K562 (cell line): ENCODE measurements around the gene SAFB. TPM values are rescaled to one million over a fixed set of nuclear protein-coding genes. Genes with fewer than 3 reads are reported as not detected.

ENCODE experiments used
- EP300 ChIP-seq: IDR thresholded peaks from 2 replicates; pipeline ENCODE4 v1.6.1; 2012; ENCODE audit warnings: low read length, improper control_type of control experiment
- FIP1L1 ChIP-seq: fragments of 200-400 bp; formaldehyde crosslinking; IDR thresholded peaks from 2 replicates; pipeline ENCODE4 v1.6.1; 2018; ENCODE audit warnings: mild to moderate bottlenecking, low read depth, low read length; ENCODE audit not compliant: poor library complexity, severe bottlenecking
- FOS ChIP-seq: IDR thresholded peaks from 3 replicates; pipeline ENCODE4 v1.6.1; 2011; ENCODE audit not compliant: insufficient read length; ENCODE audit errors: extremely low read depth
- KAT8 ChIP-seq: fragments of 450-650 bp; IDR thresholded peaks from 2 replicates; pipeline ENCODE4 v1.6.1; 2016; ENCODE audit warnings: low read depth, mild to moderate bottlenecking
- MBD2 ChIP-seq: sonication (generic); IDR thresholded peaks from 2 replicates; pipeline ENCODE4 v1.6.1; 2016; ENCODE audit warnings: low read depth, borderline replicate concordance
- MIER1 ChIP-seq: fragments of 450-650 bp; IDR thresholded peaks from 2 replicates; pipeline ENCODE4 v1.6.1; 2016; ENCODE audit warnings: antibody characterized with exemption, mild to moderate bottlenecking, low read depth
- NRF1 ChIP-seq, 2 experiments: fragments of 450-650 bp; IDR thresholded peaks in 1 of 2; conservative IDR thresholded peaks in 1 of 2; 2 replicates each; pipeline ENCODE4 v1.6.1; 2014; ENCODE audit warnings: mild to moderate bottlenecking in 2 of 2
- OTX1 ChIP-seq: fragments of 450-650 bp; formaldehyde crosslinking; IDR thresholded peaks from 2 replicates; pipeline ENCODE4 v1.4.0; 2022; ENCODE audit warnings: mild to moderate bottlenecking
- PCBP1 ChIP-seq: fragments of 200-400 bp; formaldehyde crosslinking; IDR thresholded peaks from 2 replicates; pipeline ENCODE4 v1.6.1; 2018; ENCODE audit warnings: mild to moderate bottlenecking, low read depth, low read length; ENCODE audit not compliant: poor library complexity, severe bottlenecking
- POLR2AphosphoS2 ChIP-seq: IDR thresholded peaks from 2 replicates; pipeline ENCODE4 v1.6.1; 2012; ENCODE audit warnings: low read length, improper control_type of control experiment
- POLR2B ChIP-seq: fragments of 450-650 bp; IDR thresholded peaks from 2 replicates; pipeline ENCODE4 v1.6.1; 2018; ENCODE audit warnings: low read depth; ENCODE audit not compliant: partially characterized antibody
- RBM25 ChIP-seq: fragments of 200-400 bp; formaldehyde crosslinking; IDR thresholded peaks from 2 replicates; pipeline ENCODE4 v1.6.1; 2018; ENCODE audit warnings: low read length, low read depth, moderate library complexity; ENCODE audit not compliant: severe bottlenecking
- SOX6 ChIP-seq: fragments of 450-650 bp; IDR thresholded peaks from 2 replicates; pipeline ENCODE4 v1.6.1; 2014; ENCODE audit warnings: mild to moderate bottlenecking
- SP1 ChIP-seq: sonication (generic); formaldehyde crosslinking; IDR thresholded peaks from 2 replicates; pipeline ENCODE4 v1.8.1; 2022; ENCODE audit warnings: mild to moderate bottlenecking, missing genetic modification reagents
- TBP ChIP-seq: optimal IDR thresholded peaks from 2 replicates; pipeline ENCODE3; 2011; ENCODE audit warnings: low read depth, low read length, improper control_type of control experiment
- U2AF1 ChIP-seq: fragments of 200-400 bp; formaldehyde crosslinking; optimal IDR thresholded peaks from 2 replicates; pipeline ENCODE3; 2017; ENCODE audit warnings: mild to moderate bottlenecking, low read depth, low read length, moderate library complexity
- polyA plus RNA-seq, 8 experiments: library from polyadenylated mRNA; depleted of rRNA in 4 of 8; stranded (reverse) in 5 of 8; unstranded in 3 of 8; fragments of >200 nt; fragmentation: Nextera tagmentation in 2 of 8; fragmentation: Illumina TruSeq in 1 of 8; extraction: Ambion mirVana in 2 of 8; extraction: Trizol in 1 of 8; gene quantifications; 2 replicates each; pipeline versions ENCODE4 v1.2.1 to v1.2.3, GENCODE V29; 2011 to 2014; ENCODE audit warnings: inconsistent platforms in 1 of 8, missing spikeins in 1 of 8
- total RNA-seq, 7 experiments: library from RNA; depleted of rRNA in 6 of 7; stranded (reverse); fragments of >200 nt in 6 of 7; fragmentation: Illumina TruSeq in 2 of 7; extraction: Trizol in 2 of 7; gene quantifications; 2 replicates each; pipeline versions ENCODE4 v1.2.1 to v1.2.3, GENCODE V29; 2011 to 2021; ENCODE audit warnings: low replicate concordance in 1 of 7
- TF ChIP-seq, protein P1 (sequence below), 2 experiments: IDR thresholded peaks; 2 replicates each; pipeline ENCODE4 v1.6.1; 2011; ENCODE audit warnings: borderline replicate concordance in 1 of 2, control low read depth in 1 of 2, low read depth in 1 of 2, low read length in 1 of 2, mild to moderate bottlenecking in 1 of 2, mixed read lengths in 1 of 2, moderate library complexity in 1 of 2; ENCODE audit not compliant: insufficient read depth in 1 of 2, insufficient read length in 1 of 2, poor library complexity in 1 of 2, severe bottlenecking in 1 of 2; ENCODE audit errors: extremely low read depth in 1 of 2
- TF ChIP-seq, protein P2 (sequence below): fragments of 450-650 bp; IDR thresholded peaks from 2 replicates; pipeline ENCODE4 v1.6.1; 2016; ENCODE audit warnings: borderline replicate concordance
- TF ChIP-seq, protein P3 (sequence below): fragments of 250-450 bp; sonication (Bioruptor Pico); IDR thresholded peaks from 2 replicates; pipeline ENCODE4 v1.5.0; 2021; ENCODE audit warnings: mild to moderate bottlenecking, borderline replicate concordance

Gene SAFB
- total and polyA plus RNA-seq, 9 of the 15 experiments (the other 6 are each of a cell fraction or from before 2014, with no cell fraction given), result 1.1 to 151 (median 83.1) TPM

DNA sequence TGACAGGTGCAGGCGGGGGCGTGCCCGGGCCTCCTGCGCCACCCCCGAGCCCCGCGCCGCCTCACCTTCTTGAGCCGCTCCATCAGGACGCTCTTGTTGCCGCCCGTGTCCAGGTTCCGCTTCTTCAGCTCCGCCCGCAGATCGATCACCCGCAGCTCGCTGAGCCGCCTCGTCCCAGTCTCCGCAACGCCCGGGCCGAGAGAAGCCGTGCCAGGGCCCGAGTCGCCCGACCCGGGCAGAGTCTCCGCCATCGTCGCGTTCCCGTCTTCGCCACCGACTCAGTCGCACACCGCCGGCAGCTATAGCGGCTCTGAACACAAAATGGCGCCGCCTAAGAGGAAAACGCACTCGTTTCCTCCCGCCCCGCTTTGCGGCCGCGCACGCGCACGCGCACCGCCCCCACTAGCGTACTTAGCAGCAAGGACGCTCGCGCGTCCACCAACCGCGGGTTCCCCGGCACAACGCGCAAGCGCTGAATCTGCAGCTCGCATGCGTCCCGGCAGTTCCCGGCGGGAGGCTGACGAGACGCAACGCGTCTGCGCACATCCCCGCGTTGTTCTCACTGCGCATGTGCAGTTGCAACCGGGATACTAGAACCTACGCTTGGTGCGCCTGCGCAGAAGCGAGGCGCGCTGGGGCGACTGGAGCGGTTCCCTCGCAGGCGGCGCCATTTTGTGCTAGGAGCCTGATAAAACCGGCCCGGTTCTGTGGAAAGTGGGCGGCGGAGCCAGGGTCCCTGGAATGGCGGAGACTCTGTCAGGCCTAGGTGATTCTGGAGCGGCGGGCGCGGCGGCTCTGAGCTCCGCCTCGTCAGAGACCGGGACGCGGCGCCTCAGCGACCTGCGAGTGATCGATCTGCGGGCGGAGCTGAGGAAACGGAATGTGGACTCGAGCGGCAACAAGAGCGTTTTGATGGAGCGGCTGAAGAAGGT lies at the start of gene SAFB, which contains the start of gene SAFB2 (continued):
- TF ChIP-seq, protein P1, sequence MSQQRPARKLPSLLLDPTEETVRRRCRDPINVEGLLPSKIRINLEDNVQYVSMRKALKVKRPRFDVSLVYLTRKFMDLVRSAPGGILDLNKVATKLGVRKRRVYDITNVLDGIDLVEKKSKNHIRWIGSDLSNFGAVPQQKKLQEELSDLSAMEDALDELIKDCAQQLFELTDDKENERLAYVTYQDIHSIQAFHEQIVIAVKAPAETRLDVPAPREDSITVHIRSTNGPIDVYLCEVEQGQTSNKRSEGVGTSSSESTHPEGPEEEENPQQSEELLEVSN (IDR thresholded peaks at IDR 0.05; ENCODE audit: borderline replicate concordance in 1 of 2, extremely low read depth in 1 of 2, insufficient read depth in 1 of 2, insufficient read length in 1 of 2, low read depth in 1 of 2, low read length in 1 of 2, poor library complexity in 1 of 2, severe bottlenecking in 1 of 2), result peak in 1 of 2 experiments; percentile 75
- TF ChIP-seq FIP1L1 (peak; percentile 74), TBP (peak; percentile 90), NRF1 (conservative IDR thresholded peaks at IDR 0.05 in 1 of 2, IDR thresholded peaks at IDR 0.05 in 1 of 2) (peak; percentile 100), POLR2AphosphoS2 (0 out of 2 replicates have a peak, but pooled peaks have one; percentile 56), OTX1 (CRISPR knock-in tag) (no peak), MBD2 (peak; percentile 64), U2AF1 (peak; percentile 24), POLR2B (peak; percentile 97), SOX6 (0 out of 2 replicates have a peak, but pooled peaks have one; percentile 9), PCBP1 (peak; percentile 37), FOS (no peak), SP1 (peak; percentile 11; the same call in 1 of the 2 replicates), MIER1 (no peak), RBM25 (no peak), KAT8 (peak; percentile 85), EP300 (0 out of 2 replicates have a peak, but pooled peaks have one; percentile 3)
- TF ChIP-seq, protein P2, sequence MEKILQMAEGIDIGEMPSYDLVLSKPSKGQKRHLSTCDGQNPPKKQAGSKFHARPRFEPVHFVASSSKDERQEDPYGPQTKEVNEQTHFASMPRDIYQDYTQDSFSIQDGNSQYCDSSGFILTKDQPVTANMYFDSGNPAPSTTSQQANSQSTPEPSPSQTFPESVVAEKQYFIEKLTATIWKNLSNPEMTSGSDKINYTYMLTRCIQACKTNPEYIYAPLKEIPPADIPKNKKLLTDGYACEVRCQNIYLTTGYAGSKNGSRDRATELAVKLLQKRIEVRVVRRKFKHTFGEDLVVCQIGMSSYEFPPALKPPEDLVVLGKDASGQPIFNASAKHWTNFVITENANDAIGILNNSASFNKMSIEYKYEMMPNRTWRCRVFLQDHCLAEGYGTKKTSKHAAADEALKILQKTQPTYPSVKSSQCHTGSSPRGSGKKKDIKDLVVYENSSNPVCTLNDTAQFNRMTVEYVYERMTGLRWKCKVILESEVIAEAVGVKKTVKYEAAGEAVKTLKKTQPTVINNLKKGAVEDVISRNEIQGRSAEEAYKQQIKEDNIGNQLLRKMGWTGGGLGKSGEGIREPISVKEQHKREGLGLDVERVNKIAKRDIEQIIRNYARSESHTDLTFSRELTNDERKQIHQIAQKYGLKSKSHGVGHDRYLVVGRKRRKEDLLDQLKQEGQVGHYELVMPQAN, result peak; percentile 86
- TF ChIP-seq, protein P3, sequence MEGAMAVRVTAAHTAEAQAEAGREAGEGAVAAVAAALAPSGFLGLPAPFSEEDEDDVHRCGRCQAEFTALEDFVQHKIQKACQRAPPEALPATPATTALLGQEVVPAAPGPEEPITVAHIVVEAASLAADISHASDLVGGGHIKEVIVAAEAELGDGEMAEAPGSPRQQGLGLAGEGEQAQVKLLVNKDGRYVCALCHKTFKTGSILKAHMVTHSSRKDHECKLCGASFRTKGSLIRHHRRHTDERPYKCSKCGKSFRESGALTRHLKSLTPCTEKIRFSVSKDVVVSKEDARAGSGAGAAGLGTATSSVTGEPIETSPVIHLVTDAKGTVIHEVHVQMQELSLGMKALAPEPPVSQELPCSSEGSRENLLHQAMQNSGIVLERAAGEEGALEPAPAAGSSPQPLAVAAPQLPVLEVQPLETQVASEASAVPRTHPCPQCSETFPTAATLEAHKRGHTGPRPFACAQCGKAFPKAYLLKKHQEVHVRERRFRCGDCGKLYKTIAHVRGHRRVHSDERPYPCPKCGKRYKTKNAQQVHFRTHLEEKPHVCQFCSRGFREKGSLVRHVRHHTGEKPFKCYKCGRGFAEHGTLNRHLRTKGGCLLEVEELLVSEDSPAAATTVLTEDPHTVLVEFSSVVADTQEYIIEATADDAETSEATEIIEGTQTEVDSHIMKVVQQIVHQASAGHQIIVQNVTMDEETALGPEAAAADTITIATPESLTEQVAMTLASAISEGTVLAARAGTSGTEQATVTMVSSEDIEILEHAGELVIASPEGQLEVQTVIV (CRISPR knock-in tag), result peak; percentile 61; the same call in 1 of the 2 replicates
